Mononuclear cell (primary cell): ENCODE measurements around the gene PSMB11. TPM values are rescaled to one million over a fixed set of nuclear protein-coding genes. Genes with fewer than 3 reads are reported as not detected.
"Not testable (repeated sequence)": the region's sequence is repeated elsewhere in the genome, so short reads cannot be mapped to it uniquely, and the experiment has no call there.

Experiments
- H3K27me3 ChIP-seq: 2 replicates; pipeline ENCODE4 v1.6.0; 2011; ENCODE audit warnings: low read length, control low read depth; ENCODE audit not compliant: insufficient read depth
- H3K4me1 ChIP-seq: 2 replicates; pipeline ENCODE4 v1.5.1; 2011; ENCODE audit warnings: mild to moderate bottlenecking, low read length, control low read depth; ENCODE audit not compliant: insufficient read depth
- H3K4me3 ChIP-seq: 2 replicates; pipeline ENCODE4 v1.5.1; 2011; ENCODE audit warnings: mild to moderate bottlenecking, low read length, moderate library complexity
- H3K9me3 ChIP-seq: 2 replicates; pipeline ENCODE4 v1.5.1; 2011; ENCODE audit warnings: low read depth, mild to moderate bottlenecking, control low read depth, low read length
- total RNA-seq: library from RNA; depleted of rRNA; stranded (reverse); fragments of >200 nt; gene quantifications from one replicate; pipeline ENCODE4 v1.2.3, GENCODE V29; 2012

The PSMB11 gene, protein sequence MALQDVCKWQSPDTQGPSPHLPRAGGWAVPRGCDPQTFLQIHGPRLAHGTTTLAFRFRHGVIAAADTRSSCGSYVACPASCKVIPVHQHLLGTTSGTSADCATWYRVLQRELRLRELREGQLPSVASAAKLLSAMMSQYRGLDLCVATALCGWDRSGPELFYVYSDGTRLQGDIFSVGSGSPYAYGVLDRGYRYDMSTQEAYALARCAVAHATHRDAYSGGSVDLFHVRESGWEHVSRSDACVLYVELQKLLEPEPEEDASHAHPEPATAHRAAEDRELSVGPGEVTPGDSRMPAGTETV
- total RNA-seq, result not detected

DNA sequence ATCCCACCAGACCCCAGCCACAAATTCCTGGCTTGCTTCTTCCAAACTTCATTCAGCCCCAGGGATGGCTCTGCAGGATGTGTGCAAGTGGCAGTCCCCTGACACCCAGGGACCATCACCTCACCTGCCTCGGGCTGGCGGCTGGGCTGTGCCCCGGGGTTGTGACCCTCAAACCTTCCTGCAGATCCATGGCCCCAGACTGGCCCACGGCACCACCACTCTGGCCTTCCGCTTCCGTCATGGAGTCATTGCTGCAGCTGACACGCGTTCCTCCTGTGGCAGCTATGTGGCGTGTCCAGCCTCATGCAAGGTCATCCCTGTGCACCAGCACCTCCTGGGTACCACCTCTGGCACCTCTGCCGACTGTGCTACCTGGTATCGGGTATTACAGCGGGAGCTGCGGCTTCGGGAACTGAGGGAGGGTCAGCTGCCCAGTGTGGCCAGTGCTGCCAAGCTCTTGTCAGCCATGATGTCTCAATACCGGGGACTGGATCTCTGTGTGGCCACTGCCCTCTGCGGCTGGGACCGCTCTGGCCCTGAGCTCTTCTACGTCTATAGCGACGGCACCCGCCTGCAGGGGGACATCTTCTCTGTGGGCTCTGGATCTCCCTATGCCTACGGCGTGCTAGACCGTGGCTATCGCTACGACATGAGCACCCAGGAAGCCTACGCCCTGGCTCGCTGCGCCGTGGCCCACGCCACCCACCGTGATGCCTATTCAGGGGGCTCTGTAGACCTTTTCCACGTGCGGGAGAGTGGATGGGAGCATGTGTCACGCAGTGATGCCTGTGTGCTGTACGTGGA is at the start of gene PSMB11:
TSS of gene PSMB11 (plus strand) at position 51 of the 804 bp plus-strand sequence. CDS start at position 65, 14 bp downstream.
- H3K27me3 ChIP-seq, result no peaks in the 10 kb centered on the region
- H3K9me3 ChIP-seq, result no peaks in the 10 kb centered on the region
- H3K4me3 ChIP-seq, result no peak within 1 kb of the TSS
- no peaks in the 10 kb centered on the region for H3K4me1 ChIP-seq

DNA sequence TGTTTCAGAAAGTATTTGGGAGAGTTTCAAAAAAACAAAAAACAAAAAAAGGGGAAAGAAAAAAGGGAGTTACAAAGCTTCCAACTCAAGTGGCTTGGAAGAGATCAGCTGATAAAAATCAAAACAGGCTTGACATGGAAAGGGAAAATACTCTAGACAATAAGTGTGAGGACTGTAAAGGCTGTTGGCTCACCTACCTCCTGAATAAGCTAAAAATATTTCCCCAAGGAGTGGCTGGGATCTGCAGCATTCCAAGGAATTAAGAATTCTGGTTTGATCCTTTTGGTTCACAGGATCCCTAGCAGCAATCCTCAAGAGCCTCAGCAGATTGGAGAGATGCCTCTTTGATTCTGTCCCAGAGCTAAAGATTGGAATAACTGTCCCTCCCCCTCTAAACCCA is 48.5 kb upstream of the PSMB11 start:
- no peaks in the 10 kb centered on the region for H3K4me1 ChIP-seq
- H3K4me3 ChIP-seq, result no peak overlapping the region
- no peaks in the 10 kb centered on the region for H3K9me3 ChIP-seq
- no peaks in the 10 kb centered on the region for H3K27me3 ChIP-seq

DNA sequence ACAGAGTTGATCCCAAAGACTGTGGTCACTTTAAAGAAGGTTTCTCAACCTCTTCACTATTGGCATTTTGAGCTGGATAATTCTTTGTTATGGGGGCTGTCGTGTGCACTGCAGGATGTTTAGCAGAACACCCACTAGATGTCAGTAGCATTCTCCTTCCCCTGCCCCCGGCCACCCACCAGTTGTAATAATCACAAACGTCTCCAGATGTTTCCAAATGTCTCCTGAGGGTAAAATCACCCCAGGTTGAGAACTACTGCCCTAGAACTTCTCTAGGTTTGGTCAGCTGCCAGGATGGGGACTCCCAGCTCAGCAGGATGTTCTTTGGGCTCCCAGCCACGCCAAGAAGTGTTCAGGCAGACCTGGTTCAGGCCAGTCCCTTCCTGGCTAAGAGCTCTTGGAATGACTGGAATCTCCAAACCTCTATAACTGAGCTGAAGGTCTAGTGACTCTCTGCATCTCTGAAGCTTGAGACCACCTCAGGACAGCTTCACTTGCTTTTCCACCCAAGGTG is 47.2 kb upstream of the PSMB11 start:
- no peak overlapping the region for H3K4me3 ChIP-seq
- no peaks in the 10 kb centered on the region for H3K4me1 ChIP-seq
- H3K27me3 ChIP-seq, result no peaks in the 10 kb centered on the region
- no peaks in the 10 kb centered on the region for H3K9me3 ChIP-seq

DNA sequence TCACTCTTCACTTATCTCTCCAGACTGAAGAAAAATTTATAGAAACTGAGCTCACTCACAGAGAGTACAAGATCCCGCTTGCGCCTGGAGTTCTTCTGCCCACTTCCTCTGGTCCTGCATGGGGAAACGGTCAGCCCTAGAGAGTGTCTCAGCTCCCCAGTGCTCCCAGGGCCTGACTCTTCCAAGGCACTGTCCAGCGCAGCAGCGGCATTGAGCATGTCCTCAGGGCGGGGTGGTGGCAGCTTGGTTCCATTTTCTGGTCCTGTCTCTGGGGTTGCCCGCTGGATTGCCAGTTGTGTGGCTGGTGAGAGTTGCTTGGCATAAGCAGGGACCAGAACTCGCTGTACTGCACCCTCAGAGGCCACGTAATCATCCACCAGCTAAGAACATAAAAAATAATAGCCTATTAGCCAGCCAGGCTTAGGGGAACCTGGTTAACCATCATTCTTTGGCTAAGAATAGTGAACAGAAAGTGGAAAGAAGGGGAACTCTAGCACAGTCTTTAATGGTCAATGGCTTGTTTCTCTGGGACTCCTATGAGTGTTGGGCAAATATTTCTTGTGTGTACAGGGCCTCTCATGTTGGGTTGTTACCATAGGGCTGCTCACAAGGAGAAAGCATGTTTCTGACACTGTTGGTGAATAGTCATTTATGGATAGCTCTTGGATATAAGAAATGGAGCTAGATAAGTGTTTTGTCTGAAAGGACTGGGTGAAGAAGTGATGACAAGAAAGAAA is 46.0 kb upstream of the PSMB11 start:
- H3K27me3 ChIP-seq, result no peaks in the 10 kb centered on the region
- no peaks in the 10 kb centered on the region for H3K9me3 ChIP-seq
- H3K4me1 ChIP-seq, result no peaks in the 10 kb centered on the region
- no peak overlapping the region for H3K4me3 ChIP-seq

DNA sequence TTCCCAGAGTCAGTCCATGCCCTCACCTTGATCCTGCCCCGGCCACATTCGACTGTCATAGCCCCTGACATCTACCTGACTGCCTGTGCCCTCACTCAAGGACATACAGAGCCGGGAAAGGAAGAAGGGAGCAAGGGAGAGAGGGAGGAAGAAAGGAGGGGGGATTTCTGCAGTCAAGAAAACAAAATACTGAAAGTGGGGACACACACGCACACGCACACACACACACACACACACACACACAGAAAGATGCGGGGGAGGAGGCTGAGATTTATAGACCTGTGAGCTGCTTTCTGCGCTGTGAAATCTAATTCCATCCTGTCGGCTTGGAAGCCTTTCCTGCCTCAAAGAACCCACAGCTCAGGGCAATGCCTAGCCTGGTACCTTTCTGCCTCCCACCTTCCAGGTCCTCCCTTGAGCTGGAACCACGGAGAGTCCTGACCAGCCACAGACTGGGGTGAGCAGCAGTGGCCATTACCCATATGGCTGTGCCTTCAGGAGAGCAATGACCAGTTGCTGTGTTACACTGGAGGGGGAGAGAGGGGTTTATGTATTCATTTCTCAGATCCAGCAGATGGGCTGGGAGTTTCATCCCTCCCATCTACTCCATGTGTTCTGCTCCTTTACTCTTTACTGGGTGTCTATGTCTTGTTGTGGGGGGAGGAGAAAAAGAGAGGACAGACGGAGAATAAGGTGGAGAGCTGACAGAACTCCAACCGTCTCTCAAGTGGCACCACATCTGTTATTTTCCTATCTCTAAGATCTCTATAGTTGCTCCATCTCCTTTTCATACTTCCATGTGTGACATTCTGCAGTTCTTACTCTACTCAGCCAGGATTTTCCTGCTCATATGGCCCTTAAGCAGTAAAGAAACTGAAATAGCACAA is 45.0 kb upstream of the PSMB11 start:
- H3K4me1 ChIP-seq, result no peaks in the 10 kb centered on the region
- no peaks in the 10 kb centered on the region for H3K9me3 ChIP-seq
- H3K27me3 ChIP-seq, result no peaks in the 10 kb centered on the region
- H3K4me3 ChIP-seq, result no peak overlapping the region

DNA sequence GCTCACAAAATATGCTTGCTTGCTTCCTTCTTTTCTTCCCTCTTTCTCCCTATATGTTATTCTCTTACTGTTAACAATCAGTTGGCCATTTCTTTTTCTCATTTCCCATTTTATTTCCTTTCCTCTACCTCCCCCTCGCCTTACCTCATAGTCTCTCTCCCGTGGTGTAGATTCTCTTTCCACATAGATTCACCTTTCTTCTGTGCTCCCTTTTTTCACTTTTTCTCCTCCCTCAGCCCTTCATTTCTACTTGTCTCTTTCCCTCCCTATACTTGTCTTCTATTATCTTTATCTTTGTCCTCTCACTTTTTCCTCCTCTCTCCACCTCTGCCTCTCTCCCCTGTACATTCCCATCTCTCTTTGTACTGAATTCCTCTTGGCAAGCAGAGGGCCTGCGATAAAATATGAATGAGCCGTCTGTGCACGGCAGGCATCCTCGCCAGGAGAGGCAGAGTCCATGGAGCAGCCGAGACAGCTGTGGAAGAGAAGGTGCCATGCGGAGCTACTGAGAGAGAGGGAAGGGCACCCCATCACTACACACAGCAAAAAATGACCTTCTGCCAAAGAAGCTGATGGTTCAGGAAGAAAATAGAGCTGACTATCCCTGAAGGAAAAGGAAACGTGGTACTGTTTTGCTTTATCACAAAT is 44.2 kb upstream of the PSMB11 start:
- Histone ChIP-seq H3K4me1 (no peaks in the 10 kb centered on the region), H3K9me3 (no peaks in the 10 kb centered on the region), H3K4me3 (no peak overlapping the region), H3K27me3 (no peaks in the 10 kb centered on the region)

DNA sequence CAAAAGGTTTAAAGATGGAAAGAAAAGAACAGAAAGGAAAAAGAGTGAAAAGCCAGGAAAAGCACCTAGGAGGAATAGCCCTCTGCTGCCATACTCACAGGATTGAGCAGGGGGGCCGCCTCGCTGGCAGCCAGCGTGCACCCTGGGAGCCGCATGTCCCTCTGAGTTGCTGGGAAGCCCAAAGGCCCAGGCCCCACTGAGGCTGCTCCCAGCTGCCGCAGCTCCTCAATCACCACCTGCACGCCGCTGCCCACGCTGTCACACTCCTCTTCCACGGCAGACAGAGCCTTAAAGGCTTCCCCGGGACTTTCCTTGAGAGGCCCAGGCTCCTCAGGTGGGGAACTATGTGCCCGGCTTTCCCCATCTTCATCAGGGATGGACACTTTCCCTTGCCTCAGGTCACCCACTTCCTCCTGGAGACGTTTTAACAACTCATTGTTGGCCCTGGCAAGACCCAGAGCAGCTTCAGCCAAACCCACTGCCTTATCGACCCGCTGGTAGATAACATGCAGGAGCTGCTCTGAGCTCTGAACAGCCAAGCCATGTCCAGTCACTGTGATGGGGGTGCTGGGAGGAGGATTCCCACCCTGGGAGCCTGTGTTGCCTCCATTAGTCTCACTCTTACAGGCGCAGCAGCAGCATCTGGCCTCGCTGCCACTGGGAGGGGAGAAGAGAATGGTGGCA is 43.5 kb upstream of the PSMB11 start:
- no peaks in the 10 kb centered on the region for H3K9me3 ChIP-seq
- no peak overlapping the region for H3K4me3 ChIP-seq
- no peaks in the 10 kb centered on the region for H3K27me3 ChIP-seq
- no peaks in the 10 kb centered on the region for H3K4me1 ChIP-seq

DNA sequence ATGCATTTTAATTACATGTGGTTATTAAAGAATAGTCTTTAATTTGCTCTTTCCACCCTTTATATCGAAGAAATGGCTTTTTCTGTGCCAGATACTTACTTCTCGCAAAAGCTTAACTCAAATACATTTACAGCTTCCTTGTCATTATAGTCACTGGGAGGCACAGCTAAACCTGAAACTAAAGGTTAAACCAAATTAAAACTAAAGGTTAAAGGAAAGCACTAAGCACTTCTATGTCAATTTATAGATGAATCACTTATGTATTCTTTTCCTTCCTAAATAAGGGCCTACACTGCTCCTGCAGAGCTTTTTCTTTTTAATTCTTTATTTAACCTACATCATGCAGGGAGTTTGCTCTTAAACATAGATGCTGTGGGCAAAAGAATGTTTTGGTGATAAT is 41.2 kb upstream of the PSMB11 start:
- no peaks in the 10 kb centered on the region for H3K27me3 ChIP-seq
- no peak overlapping the region for H3K4me3 ChIP-seq
- H3K4me1 ChIP-seq, result no peaks in the 10 kb centered on the region
- no peaks in the 10 kb centered on the region for H3K9me3 ChIP-seq

DNA sequence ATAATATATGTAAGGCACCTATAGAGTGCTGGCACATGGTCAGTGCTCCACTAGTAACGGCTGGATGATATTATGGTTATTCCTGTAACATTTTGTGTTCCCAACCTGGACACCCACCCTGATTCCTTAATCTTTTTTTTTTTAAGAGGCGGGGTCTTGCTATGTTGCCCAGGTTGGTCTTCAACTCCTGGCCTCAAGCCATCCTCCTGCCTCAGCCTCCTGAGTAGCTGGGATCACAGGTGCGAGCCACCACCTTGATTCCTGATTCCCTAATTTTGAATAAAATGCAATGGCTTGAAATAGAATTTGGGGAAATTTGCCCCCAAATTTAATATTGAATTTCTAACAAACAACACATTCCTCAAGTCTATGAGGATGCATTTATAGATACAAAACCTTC is 39.4 kb upstream of the PSMB11 start:
- no peak overlapping the region for H3K4me3 ChIP-seq
- H3K9me3 ChIP-seq, result no peaks in the 10 kb centered on the region
- H3K4me1 ChIP-seq, result peaks cover 12% of the 10 kb centered on the region
- no peaks in the 10 kb centered on the region for H3K27me3 ChIP-seq

DNA sequence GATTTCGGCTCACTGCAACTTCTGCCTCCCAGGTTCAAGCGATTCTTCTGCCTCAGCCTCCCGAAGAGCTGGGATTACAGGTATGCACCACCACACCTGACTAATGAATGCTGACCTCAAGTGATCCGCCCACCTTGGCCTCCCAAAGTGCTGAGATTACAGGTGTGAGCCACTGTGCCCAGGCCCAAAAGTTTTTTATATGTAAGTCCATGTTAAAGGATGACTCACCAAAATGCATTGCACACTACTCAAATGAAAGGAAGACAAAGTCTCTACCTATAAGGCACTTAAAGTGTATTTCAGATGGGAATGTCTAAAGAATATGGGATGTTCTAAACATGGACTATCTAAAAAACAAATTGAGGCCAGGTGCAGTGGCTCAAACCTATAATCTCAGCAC is 37.7 kb upstream of the PSMB11 start:
- not testable (repeated sequence) for H3K4me3 ChIP-seq, H3K9me3 ChIP-seq
- peaks cover 27% of the 10 kb centered on the region for H3K4me1 ChIP-seq

DNA sequence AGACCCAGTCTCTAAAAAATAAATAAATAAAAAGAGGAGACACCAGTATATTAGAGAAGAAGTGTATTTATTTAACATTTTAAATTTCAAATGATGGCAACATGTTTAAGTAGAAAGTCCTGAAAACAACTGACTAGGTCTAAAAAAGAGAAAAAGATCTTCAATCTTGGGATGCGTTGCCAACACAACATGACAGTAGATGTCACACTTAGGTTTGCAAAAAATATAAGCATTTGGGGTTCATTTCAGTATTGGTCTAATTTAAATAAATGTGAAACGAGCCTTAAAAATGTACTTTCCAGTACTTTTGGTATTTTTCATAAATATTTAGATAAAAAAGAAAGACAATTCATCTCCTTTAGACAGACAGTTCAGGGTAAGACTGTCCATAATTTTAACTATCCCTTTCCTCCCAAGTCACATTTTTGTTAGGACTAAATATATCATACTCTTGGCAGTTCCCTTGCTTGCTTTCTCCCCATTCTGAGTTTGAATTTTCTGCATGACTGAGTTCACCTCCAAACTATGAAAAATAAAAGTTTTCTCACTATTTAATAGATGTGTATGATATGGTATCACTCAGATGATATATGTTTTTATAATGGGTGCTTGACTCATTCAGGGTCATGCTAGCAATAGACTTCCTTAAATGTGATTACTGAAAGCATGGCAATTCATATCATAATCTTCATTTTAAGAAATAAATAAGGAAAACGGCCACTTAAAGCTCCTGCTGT is 36.4 kb upstream of the PSMB11 start:
- Histone ChIP-seq H3K4me3 (no peak overlapping the region), H3K4me1 (peaks cover 31% of the 10 kb centered on the region), H3K27me3 (no peaks in the 10 kb centered on the region), H3K9me3 (no peaks in the 10 kb centered on the region)

More for the DNA sequence above, 37.7 kb upstream of the PSMB11 start:
- H3K27me3 ChIP-seq, result not testable (repeated sequence)

DNA sequence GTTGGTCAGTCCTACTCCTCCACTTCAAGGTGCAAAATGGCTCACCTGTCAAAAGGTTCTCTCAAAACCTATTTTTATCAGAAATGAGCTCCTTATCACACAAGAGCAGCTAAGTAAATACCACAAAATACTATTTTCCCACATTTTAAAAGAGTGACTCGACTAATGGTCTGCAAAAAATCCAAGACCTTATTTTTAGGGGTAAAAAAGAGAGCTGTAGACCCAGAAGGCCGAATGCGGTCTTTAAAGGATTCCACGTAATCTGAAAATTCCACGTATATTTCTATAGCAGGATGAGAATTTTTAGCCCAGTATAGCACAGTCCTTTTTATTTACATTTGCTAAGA is 35.9 kb upstream of the PSMB11 start:
- no peaks in the 10 kb centered on the region for H3K27me3 ChIP-seq
- peaks cover 31% of the 10 kb centered on the region for H3K4me1 ChIP-seq
- H3K4me3 ChIP-seq, result peak overlapping the region; percentile 80
- H3K9me3 ChIP-seq, result no peaks in the 10 kb centered on the region
